OCI-LY7 (cell line): Measurements from ENCODE around the gene ZNF586.

Experiments
- CTCF ChIP-seq: fragments of 200-600 bp; sonication (generic); conservative IDR thresholded peaks from 2 replicates; pipeline ENCODE4 v1.5.1; 2014; ENCODE audit warnings: mild to moderate bottlenecking, antibody characterized with exemption, low read length, moderate library complexity, mixed read lengths
- EZH2phosphoT487 ChIP-seq: fragments of 200-600 bp; sonication (generic); IDR thresholded peaks from 2 replicates; pipeline ENCODE4 v1.6.1; 2018; ENCODE audit warnings: low read depth, borderline replicate concordance, mild to moderate bottlenecking, mixed run types, antibody characterized with exemption, low read length, moderate library complexity, mixed read lengths

DNA sequence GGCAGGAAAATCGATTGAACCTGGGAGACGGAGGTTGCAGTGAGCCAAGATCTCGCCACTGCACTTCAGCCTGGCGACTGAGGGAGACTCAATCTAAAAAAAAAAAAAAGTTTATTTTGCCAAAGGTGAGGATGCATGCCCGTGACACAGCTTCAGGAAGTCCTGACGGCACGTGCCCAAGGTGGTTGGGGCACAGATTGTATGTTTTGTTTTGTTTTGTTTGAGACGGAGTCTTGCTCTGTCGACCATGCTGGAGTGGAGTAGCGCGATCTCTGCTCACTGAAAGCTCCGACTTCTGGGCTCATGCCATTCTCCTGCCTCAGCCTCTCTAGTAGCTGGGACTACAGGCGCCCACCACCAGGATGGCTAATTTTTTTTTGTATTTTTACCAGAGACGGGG is 48.5 kb downstream of the ZNF586 start:
- TF ChIP-seq CTCF, result no peak
- TF ChIP-seq EZH2phosphoT487, result no peak
